Smooth muscle cell of the pulmonary artery (primary cell): ENCODE results near the gene NR2C2AP. TPM values are rescaled to one million over a fixed set of nuclear protein-coding genes. Genes with fewer than 3 reads are reported as not detected.

Experiments used
- total RNA-seq: library from RNA; depleted of rRNA; stranded (reverse); fragments of >200 nt; gene quantifications from 2 replicates; pipeline ENCODE4 v1.2.3, GENCODE V29; 2014

The NR2C2AP gene, protein sequence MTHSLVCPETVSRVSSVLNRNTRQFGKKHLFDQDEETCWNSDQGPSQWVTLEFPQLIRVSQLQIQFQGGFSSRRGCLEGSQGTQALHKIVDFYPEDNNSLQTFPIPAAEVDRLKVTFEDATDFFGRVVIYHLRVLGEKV
- total RNA-seq, result 5.3 and 9.5 TPM in 2 replicates

DNA sequence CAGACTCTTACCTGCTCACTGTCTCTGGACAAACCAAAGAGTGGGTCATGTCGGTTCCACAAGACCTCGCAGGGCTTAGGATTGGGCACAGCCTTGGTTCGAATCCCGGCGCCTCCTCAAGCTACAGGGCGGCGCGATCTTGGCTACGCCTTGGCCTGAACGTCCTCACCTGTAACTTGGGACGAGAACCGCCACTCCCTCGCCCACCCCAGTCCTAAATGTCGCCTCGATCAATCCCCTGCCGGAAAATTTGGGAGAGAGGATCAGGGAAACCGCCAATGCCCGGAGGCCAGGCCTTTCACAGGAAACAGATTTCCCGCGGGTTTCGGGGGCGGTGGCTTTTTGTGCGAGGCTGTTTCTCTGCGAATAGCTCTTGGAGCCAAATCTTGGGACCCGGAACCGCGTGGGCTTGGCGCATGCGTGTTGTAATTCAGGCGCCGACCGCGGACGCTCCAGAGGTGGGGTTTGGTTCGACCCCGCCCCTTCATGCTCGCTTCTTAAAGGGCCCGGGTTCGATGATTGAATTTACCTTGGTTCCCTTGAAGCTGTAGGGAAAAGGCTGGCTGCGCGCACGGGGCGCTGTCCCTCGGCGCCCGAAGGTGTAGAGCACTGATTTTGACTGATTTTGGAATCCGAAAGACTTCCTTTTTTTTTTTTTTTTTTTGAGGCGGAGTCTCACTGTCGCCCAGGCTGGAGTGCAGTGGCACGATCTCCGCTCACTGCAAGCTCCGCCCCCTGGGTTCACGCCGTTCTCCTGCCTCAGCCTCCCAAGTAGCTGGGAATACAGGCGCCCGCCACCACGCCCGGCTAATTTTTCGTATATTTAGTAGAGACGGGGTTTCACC is at the start of gene NR2C2AP:
Gene NR2C2AP (minus strand): TSS at position 403 of the 845 bp plus-strand sequence. CDS start 354 bp downstream, at position 49.

DNA sequence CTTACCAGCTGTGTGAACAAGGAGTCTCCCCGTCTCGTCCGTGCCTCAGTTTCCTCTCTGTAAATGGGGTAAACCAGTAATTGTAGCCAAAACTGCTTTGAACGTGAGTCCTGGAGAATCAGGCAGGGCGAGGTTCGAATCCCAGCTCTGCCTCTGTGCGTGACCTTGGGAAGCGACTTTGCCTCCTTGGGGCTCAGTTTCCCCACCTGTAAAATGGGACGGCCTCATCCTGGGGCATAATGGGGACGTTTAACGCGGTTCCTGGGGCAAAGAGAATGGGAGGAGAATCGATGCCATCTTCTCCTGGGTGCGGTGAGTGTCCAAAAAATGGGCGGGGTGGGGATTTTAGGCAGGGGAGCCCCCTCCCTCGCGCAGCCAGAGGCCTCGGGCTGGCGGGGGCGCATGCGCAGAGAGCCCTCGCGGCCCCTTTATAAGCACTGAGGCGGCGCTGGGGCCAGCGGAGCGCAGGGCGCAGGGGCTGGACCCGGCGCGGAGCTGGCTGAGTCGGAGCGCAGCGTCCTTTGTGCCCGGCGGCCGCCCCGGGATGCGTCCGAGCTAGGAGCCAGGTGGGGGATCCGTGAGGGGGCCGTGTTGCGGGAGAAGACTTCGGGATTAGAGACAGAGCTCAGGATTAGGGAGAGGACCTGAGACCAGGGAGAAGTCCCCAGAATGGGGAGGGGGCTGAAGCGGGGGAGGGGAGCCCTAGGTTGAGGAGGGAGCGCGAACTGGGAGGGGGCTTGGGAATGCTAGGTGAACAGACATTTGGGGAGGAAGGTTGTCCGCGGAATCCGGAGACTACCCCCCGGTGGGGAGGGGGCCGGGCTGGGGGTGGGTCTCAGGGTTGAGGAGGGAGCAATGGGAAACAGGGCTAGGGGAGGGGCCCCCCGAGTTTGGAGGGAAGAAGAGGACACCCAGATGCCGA is 8.5 kb upstream of the NR2C2AP start, which contains the start of gene NCAN:
Gene NCAN (plus strand): TSS at position 460 of the 922 bp plus-strand sequence. CDS start 4,996 bp downstream, outside the sequence.

GRCh38 chr19:19192078-19192882 is 10.9 kb downstream of the NR2C2AP start, which contains the start of the genes BORCS8 and RFXANK:
TSS of gene BORCS8 (minus strand) at chr19:19192152. CDS start at chr19:19192117, 35 bp downstream.
TSS of gene RFXANK (plus strand) at chr19:19192258. CDS start at chr19:19193947, 1,689 bp downstream.

GRCh38 chr19:19170053-19170872 is 33.0 kb downstream of the NR2C2AP start, which contains the start of gene MEF2B:
TSS of gene MEF2B (minus strand) at chr19:19170263. CDS start at chr19:19150735, 19,528 bp downstream.

Other genes starting within 250 kb of the NR2C2AP start
- gene SUGP2, start 169.9 kb downstream of the NR2C2AP start, total RNA-seq, result 29.9 and 37.6 TPM in 2 replicates
- 28.7 and 51.1 TPM in 2 replicates for gene ARMC6, start 169.8 kb downstream of the NR2C2AP start, total RNA-seq
- 7.6 and 9.1 TPM in 2 replicates for gene SLC25A42, start 139.4 kb downstream of the NR2C2AP start, total RNA-seq
- 30.9 and 38.5 TPM in 2 replicates for gene TMEM161A, start 64.9 kb downstream of the NR2C2AP start, total RNA-seq
- 0.07 TPM in 1 of 2 replicates, not detected in the other for gene MEF2B, start 33.2 kb downstream of the NR2C2AP start, total RNA-seq
- 11.5 and 13.2 TPM in 2 replicates for gene BORCS8, start 11.3 kb downstream of the NR2C2AP start, total RNA-seq
- 32.9 and 35.7 TPM in 2 replicates for gene RFXANK, start 11.2 kb downstream of the NR2C2AP start, total RNA-seq
- gene NCAN, start 8.5 kb upstream of the NR2C2AP start, total RNA-seq, result under 0.01 TPM in 1 of 2 replicates, not detected in the other
- gene TM6SF2, start 69.9 kb upstream of the NR2C2AP start, total RNA-seq, result 0.72 and 0.83 TPM in 2 replicates
- gene SUGP1, start 117.1 kb upstream of the NR2C2AP start, total RNA-seq, result 21.1 and 21.4 TPM in 2 replicates
- 39.6 and 45.3 TPM in 2 replicates for gene MAU2, start 117.4 kb upstream of the NR2C2AP start, total RNA-seq
- gene GATAD2A, start 202.3 kb upstream of the NR2C2AP start, total RNA-seq, result 40.3 and 55.7 TPM in 2 replicates